Kidney capillary endothelial cell (primary cell): ENCODE results near the gene EME2.

ENCODE experiments used
- DNase-seq: peaks from one replicate; pipeline ENCODE4 v3.0.0-alpha.2; 2018; ENCODE audit warnings: low spot score

Gene EME2

DNA sequence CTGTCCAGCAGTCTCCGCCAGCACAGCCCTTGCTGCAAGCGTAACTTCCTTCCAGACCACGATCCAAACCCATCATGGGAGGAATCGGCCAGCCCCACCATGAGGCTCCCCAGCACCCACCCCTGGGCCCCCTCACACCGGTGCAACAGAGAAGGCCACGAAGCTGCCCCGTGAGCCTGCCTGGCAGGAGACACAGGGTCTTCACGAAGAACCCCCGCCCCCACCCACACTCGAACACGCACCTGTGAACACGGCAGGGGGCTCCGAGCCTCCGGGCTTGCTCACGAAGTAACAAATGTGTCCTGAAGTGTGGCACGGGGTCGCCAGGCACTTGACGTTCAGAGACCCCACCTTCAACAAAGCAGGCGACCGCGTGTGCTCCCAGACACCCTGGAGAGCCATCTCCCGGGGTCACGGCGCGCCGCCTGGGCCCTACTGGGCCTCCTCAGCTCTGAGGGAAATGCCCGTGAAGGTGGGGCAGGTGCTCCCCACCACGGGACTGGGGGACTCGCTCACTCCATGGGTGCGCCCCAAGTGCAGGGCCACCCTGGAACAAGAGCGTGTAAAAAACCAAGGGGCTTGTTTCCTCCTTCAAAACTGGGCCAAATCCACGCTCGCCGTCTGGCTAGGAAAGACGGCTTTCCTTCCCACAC, 46.4 kb downstream of the EME2 start:
- DNase-seq: no peak

GRCh38 chr16:1819611-1820010, 47.0 kb downstream of the EME2 start:
- DNase-seq: no peak

DNA sequence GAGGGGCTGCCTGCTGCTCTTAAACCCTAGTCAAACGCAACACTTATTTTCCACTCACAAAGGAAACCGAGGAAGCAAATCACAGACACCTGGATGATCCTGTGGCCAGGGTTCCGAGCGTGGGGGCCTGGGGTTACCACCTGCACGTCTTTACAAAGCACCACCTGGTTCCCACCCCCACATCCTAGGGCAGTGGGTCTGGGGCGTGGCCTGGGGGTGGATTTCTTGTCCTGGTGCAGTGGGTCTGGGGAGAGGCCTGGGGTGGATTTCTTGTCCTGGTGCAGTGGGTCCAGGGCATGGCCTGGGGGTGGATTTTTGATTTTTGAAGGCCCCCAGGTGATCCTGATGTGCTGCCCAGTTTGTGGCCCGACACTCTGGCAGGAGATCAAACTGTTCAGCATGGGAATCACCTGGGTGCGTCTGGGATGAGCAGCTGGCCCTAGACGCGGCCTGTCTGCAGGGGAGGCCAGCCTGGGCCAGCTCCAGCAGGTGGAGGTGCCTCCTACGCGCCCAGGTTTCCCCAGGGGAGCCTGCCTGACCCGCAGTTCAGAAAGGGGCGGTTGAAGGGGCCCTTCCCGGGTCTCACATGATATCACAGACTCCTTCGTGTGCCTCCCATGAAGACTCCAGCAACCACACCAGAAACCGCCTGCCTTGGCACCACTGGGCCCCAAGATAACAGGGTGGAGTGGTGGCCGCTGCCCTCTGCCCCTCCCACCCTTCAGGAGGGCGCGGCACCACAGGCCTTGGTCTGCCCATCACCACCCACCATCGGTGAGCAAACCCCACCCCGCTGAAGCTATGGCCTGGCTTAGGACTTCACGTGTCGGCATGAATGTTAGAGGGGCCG, 47.7 kb downstream of the EME2 start:
- no peak for DNase-seq

GRCh38 chr16:1820946-1821290, 48.3 kb downstream of the EME2 start:
- DNase-seq: no peak

DNA sequence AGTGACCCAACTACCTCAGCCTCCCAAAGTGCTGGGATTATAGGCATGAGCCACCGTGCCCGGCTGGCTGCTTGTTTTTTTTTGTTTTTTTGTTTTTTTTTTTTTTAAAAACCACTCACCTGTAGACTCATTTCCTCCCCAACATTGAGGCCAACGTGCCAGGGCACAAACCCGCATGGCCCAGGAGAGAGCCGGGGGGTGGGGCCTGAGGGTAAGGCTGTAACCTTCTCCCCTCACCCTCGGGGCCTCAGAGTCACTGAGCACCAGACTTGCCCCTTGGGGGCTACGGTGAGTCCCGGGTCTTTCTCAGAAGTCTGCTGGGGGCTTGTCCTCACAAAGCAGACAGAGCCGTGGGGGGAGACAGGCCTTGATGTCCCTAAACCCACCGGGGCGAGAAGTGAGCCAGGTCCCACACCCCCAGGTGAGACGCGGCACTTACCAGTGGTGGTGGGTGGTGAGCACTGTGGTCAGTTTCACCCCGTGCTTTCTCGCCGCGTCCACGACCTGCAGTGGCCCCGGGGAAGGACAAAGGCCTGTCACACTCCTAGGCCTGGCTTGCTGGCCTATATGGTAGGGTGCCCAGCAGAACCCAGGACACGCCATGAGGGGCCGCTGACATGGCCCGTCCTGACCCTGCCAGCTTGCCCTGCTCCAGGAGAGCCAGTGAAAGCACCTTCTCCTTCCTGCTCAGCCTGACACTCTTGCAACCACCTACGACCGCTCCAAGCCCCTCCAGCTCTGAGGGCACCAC, 49.4 kb downstream of the EME2 start:
- DNase-seq: no peak

- no peak for DNase-seq
These were observed 50.2 kb downstream of the EME2 start for GRCh38 chr16:1822801-1823200.

DNA sequence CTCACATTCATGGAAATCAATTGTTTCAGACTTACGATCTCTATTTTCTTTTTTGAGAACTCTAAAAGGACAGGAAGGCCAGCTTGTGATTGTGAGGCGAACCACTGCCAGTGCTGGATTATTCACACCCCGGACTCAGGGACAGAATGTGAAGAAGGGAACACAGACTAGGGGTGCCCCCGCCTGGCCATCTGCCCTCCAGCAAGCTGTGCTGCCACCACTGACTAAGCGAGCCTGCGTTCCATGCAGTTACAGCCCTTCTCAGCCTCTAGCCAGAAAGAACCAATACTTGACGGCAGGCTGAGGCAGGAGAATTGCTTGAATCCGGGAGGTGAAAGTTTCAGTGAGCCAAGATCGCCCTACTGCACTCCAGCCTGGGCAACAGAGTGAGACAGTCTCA, 51.2 kb downstream of the EME2 start:
- DNase-seq: peak; percentile 47

- DNase-seq: no peak
These were observed 52.8 kb downstream of the EME2 start for GRCh38 chr16:1825381-1825863.
